Naive B cell (primary cell): ENCODE data around the gene TENT4A. TPM values are rescaled to one million over a fixed set of nuclear protein-coding genes. Genes with fewer than 3 reads are reported as not detected.

ENCODE experiments used
- ATAC-seq, 2 donors: fragments of 150-1000 bp; cut with Tn5 transposase; 2 replicates each; pipeline ENCODE4 v1.10.0; 2021; ENCODE audit warnings: low read depth in 2 of 2, mild to moderate bottlenecking in 2 of 2, moderate library complexity in 2 of 2
- DNase-seq: peaks from one replicate; pipeline ENCODE4 v3.0.0; 2022
- H3K27ac Mint-ChIP-seq, 6 donors: one replicate each; pipeline ENCODE4 v1.8.0; 2020 to 2022; ENCODE audit warnings: mild to moderate bottlenecking in 6 of 6, mixed read lengths in 6 of 6, moderate library complexity in 5 of 6, inconsistent platforms in 2 of 6
- H3K27me3 Mint-ChIP-seq, 3 donors: one replicate each; pipeline ENCODE4 v1.8.0; 2021 to 2022; ENCODE audit warnings: mixed read lengths in 3 of 3, mild to moderate bottlenecking in 1 of 3
- H3K36me3 Mint-ChIP-seq, 2 donors: one replicate each; pipeline ENCODE4 v1.8.0; 2020 to 2022; ENCODE audit warnings: mixed read lengths in 2 of 2, inconsistent platforms in 1 of 2, mild to moderate bottlenecking in 1 of 2
- H3K4me1 Mint-ChIP-seq, 3 donors: one replicate each; pipeline ENCODE4 v1.8.0; 2020 to 2022; ENCODE audit warnings: mixed read lengths in 3 of 3, inconsistent platforms in 1 of 3, mild to moderate bottlenecking in 1 of 3, moderate library complexity in 1 of 3
- H3K4me3 Mint-ChIP-seq, 8 donors: one replicate each; pipeline ENCODE4 v1.8.0; 2020 to 2022; ENCODE audit warnings: mild to moderate bottlenecking in 8 of 8, mixed read lengths in 8 of 8, moderate library complexity in 8 of 8, inconsistent platforms in 2 of 8
- H3K9me3 Mint-ChIP-seq, 7 donors: one replicate each; pipeline ENCODE4 v1.8.0; 2020 to 2022; ENCODE audit warnings: mixed read lengths in 7 of 7, mild to moderate bottlenecking in 5 of 7, inconsistent platforms in 2 of 7, moderate library complexity in 1 of 7
- polyA plus RNA-seq, 6 donors: library from polyadenylated mRNA; unstranded; fragments of 300-500 nt; fragmentation: Illumina TruSeq; gene quantifications; one replicate each; pipeline ENCODE4 v1.2.3, GENCODE V29; 2021; ENCODE audit warnings: low read depth in 6 of 6

The TENT4A gene
- polyA plus RNA-seq, 6 donors from 2014 or later, result 0.04 to 2.0 (median 0.96) TPM

DNA sequence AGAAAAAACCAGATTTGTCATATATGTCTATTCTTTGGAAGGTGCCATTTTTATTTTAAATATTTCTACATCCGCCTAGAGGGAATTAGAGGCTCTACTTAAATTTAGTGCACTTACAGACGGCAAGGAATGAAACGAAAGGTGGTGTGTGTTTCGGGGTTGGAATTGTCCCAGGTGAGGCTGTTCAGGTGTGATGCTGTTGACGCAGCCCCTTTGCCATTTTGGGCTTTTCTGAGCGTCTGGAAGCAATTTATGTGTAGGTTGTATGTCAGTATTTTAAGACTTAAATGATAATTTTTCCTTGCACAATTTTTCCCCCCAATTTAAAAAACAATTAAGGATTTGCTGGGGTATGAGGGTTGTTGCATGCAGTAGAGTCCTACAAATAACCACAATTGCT is 2.0 kb downstream of the TENT4A start:
- no peaks in the 10 kb centered on the region for H3K27me3 Mint-ChIP-seq
- ATAC-seq, result no peak
- H3K4me1 Mint-ChIP-seq, result peaks cover 48 to 65% (median 63%) of the 10 kb centered on the region in 3 donors
- DNase-seq, result no peak
- peak overlapping the region in 1 of 6 donors; percentile 85 for H3K27ac Mint-ChIP-seq
- H3K9me3 Mint-ChIP-seq, result no peaks in the 10 kb centered on the region
- H3K4me3 Mint-ChIP-seq, result peak overlapping the region; percentile 74 to 95 (median 89)
- no peaks in the 10 kb centered on the region for H3K36me3 Mint-ChIP-seq

DNA sequence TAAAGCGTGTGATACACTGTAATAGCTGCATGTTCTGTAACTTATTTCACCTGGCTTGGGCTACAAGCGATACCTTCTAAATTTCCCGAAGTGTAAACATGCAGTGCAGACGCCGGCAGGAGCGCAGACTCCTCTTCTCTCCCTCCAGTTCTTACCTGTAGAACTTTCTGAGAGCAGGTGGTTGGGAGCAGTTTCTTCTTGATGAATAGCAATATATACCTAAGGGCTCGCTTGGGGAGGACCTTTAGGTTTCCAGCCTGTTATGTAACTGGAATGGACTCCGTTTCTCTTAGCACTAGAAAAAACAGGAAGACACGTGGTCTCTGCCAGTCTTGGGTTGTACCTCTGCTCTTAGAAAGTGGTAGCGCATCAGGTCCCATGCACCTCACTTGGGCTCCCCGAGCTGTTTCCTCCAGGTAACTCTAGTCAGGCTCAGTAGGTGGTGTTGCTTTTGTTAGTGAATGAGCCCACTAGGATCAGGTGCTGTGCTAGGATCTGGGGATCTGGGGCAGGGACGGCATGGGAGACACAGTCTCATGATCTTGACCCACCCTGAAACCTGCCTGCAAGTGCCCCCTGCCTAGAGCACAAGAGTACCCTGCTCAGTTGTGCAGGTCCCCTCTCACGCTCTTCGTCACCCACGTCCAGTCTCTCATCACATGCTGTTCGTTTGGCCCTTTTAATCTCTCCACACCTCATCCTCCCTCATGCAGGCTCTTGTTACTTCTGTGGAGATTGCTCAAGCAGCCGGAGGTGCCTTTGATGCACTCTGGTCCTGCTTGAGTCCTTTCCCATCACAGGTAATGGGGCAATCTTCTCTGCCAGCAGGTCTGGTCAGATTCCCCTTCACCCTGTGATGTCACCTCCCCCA is 2.8 kb downstream of the TENT4A start:
- DNase-seq (peak; percentile 33), ATAC-seq (no peak)
- H3K4me1 Mint-ChIP-seq, result peaks cover 52 to 69% (median 65%) of the 10 kb centered on the region in 3 donors
- H3K27ac Mint-ChIP-seq, result peak overlapping the region; percentile 28 to 84 (median 65)
- H3K36me3 Mint-ChIP-seq, result no peaks in the 10 kb centered on the region
- no peaks in the 10 kb centered on the region for H3K27me3 Mint-ChIP-seq
- peak overlapping the region; percentile 74 to 95 (median 89) for H3K4me3 Mint-ChIP-seq
- no peaks in the 10 kb centered on the region for H3K9me3 Mint-ChIP-seq

DNA sequence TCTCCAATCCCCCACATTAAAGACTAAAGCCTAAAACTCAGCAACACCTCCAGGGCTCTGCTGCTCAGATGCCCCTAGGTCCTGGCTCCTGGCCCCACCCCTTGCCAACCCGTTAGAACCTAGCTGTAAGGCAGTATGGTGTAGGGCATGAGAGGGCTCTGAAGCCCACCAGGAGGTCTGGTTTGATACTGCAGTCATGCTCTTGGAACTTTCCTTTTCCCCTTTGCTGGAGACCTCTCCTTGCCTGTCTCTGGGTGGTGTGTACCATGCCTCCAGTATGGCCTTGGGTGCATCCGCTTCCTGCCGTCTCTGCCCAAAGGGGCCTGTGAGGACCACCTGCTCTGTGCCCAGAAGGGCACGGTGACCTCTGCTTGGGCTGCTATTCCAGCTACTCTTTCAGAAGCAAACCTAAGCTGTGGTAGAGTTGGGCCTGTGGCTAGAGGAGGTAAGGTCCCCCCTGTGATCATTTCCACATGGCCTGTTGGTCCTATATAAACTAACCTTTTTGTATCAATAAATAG is 3.5 kb downstream of the TENT4A start:
- peak overlapping the region; percentile 68 to 95 (median 78) for H3K4me3 Mint-ChIP-seq

DNA sequence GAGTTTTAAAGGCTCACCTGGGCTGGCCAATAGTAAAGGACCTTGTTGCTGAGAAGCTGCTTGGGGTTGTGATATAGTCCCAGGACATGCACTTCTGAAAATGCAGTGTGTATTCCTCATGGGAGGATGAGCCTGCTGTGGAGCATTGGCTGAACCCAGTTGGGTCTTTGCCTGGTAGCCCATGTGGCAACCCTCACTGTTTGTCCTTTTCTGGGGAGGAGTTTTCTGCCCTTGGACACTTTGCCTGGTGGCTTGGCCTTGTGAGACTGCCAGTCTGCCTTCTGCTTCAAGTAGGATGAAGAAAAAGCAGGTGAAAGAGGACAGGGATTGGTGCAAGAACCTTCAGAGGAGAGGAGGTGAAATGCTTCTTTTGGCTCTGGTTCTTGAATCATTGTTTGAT is 4.0 kb downstream of the TENT4A start:
- DNase-seq, result no peak
- no peak for ATAC-seq
- no peaks in the 10 kb centered on the region for H3K27me3 Mint-ChIP-seq
- peaks cover 59 to 74% (median 69%) of the 10 kb centered on the region in 3 donors for H3K4me1 Mint-ChIP-seq
- peak overlapping the region in 2 of 8 donors; percentile 90 to 95 for H3K4me3 Mint-ChIP-seq
- H3K36me3 Mint-ChIP-seq, result no peaks in the 10 kb centered on the region
- H3K27ac Mint-ChIP-seq, result peak overlapping the region in 1 of 6 donors; percentile 34
- no peaks in the 10 kb centered on the region for H3K9me3 Mint-ChIP-seq

More for the DNA sequence above, 3.5 kb downstream of the TENT4A start:
- Mint-ChIP-seq H3K27ac (peak overlapping the region in 3 of 6 donors; percentile 47 to 85 (median 64)), H3K9me3 (no peaks in the 10 kb centered on the region), H3K4me1 (peaks cover 58 to 73% (median 71%) of the 10 kb centered on the region in 3 donors), H3K36me3 (no peaks in the 10 kb centered on the region), H3K27me3 (no peaks in the 10 kb centered on the region)
- ATAC-seq (no peak), DNase-seq (no peak)

DNA sequence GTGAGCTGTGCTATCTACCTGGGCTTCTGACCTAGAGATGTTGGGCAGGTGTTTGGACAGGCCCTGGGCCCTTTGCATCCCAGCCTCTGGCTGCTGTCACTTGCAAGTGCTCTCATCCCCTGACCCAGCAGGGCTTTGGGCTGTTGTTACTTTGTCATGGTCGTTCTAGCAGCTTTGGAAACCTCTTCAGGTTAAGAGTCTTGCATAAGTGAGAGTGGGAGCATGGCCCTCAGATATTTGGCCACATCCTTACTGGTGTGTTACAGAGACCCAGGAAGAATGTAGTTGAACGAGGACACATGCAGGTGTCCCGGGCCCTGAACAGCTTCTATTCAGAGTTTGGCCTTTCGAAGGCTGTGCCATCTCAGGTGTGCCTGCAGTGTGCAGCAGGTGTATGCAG is 4.5 kb downstream of the TENT4A start:
- peaks cover 63 to 78% (median 68%) of the 10 kb centered on the region in 3 donors for H3K4me1 Mint-ChIP-seq
- ATAC-seq (no peak), DNase-seq (no peak)
- H3K27me3 Mint-ChIP-seq, result no peaks in the 10 kb centered on the region
- H3K27ac Mint-ChIP-seq, result peak overlapping the region in 1 of 6 donors; percentile 34
- no peaks in the 10 kb centered on the region for H3K36me3 Mint-ChIP-seq
- peak overlapping the region in 3 of 8 donors; percentile 15 to 95 (median 45) for H3K4me3 Mint-ChIP-seq
- no peaks in the 10 kb centered on the region for H3K9me3 Mint-ChIP-seq

DNA sequence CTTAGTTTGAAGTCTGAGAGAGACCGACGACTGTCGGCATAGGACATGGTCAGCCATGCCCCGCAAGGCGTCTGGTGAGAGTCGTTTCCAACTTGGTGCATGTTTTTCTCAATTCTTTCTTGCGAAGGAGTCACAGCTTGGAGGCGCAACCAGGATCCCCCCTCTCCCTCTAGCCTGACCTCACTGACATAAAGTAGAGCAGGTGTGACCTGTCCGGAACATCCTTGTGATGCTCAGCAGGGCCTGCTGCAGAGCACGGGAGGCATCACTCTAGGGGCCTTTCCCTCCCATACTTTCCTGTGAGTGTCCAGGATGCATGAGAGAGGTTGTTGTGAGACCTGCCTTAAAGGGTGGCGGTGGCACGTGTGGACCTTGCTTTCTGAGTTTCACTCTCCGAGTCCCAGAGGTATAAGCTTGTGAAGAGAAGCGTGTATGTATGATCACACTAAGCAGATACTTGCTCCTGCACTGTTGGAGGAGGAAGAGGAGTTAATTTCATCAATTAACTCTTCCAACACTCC is 5.0 kb downstream of the TENT4A start:
- peaks cover 66 to 82% (median 69%) of the 10 kb centered on the region in 3 donors for H3K4me1 Mint-ChIP-seq
- ATAC-seq, result no peak
- peak overlapping the region in 4 of 8 donors; percentile 8 to 95 (median 35) for H3K4me3 Mint-ChIP-seq
- H3K27ac Mint-ChIP-seq, result peak overlapping the region in 3 of 6 donors; percentile 10 to 65 (median 26)
- no peaks in the 10 kb centered on the region for H3K27me3 Mint-ChIP-seq
- H3K36me3 Mint-ChIP-seq, result no peaks in the 10 kb centered on the region
- no peak for DNase-seq
- H3K9me3 Mint-ChIP-seq, result no peaks in the 10 kb centered on the region

DNA sequence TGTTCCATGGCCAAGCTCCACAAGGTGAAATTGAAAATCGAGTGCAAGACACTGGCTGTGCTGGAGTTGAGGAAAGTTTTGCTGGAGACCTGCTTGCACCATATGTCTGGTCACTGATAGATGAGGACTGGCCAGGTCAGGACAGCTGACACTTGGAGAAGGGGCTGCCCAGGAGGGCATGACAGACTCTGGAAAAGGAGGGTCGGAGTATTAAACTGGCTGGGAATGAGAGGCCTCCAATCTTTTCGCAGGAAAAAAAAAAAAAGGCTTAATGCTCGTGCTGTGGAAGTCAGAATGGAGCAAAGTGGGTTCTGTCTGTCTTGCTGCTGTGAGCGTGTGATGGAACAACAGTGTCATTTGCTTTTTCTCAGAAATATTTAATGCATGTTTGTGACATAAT is 5.5 kb downstream of the TENT4A start:
- Mint-ChIP-seq H3K27ac (peak overlapping the region in 2 of 6 donors; percentile 10 to 65), H3K36me3 (peaks cover under 1 to 1% of the 10 kb centered on the region in 2 donors), H3K9me3 (no peaks in the 10 kb centered on the region), H3K4me3 (peak overlapping the region in 2 of 8 donors; percentile 53 to 95), H3K27me3 (no peaks in the 10 kb centered on the region), H3K4me1 (peaks cover 71 to 87% (median 74%) of the 10 kb centered on the region in 3 donors)
- DNase-seq (no peak), ATAC-seq (no peak)

DNA sequence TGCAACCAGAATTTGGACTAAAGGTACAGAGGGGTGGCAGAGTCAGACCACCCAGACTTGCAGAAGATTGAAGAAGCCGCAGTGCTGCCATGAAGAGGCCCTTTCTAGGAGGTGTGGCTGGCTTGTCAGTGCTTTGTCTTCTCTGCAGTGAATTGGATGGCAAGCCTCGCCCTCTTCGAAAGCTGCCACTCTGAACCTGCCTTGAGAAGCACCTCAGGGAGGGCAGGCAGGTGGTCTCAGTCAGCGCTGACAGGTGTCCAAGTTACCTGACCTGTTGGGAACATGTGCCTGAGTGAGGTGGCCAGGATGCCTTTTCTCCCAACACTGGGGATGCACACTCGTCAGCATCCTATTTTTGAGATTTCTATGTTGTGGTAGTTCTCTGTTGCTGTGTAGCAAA is 6.2 kb downstream of the TENT4A start:
- Mint-ChIP-seq H3K36me3 (peaks cover 8% of the 10 kb centered on the region in 2 donors), H3K27ac (peak overlapping the region in 3 of 6 donors; percentile 38 to 59 (median 49)), H3K27me3 (no peaks in the 10 kb centered on the region), H3K4me1 (peaks cover 78 to 94% (median 81%) of the 10 kb centered on the region in 3 donors), H3K4me3 (peak overlapping the region in 1 of 8 donors; percentile 50), H3K9me3 (no peaks in the 10 kb centered on the region)
- no peak for ATAC-seq
- no peak for DNase-seq

DNA sequence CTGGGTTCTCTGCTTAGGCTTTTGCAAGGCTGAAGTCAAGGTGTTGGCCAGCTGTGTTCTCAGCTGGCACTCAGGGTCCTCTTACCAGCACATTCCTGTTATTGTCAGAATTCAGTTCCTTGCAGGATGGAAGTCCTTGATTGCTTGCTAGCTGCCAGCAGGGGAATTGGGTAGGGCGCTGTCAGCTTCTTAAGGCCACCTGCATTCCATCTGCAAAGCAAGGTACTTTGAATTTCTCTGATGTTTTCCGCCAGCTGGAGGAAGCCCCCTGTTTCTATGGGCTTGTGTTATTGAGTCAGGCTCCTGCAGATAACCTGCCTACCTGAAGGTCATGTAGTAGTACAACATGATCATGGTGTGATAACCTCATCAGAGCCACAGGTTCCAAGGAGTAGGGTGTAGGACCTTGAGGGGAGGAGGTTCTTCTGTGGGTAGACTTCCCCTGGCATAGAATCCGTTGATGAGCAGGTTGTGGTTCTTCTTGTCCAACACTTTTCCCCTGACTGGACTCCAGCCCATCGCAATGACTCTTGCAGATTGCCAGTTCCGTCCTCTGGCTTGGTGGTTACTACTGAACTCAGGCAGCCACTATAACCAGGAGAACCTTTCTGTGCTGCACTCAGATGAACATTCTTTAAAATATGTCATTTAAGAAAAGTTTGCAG is 6.8 kb downstream of the TENT4A start:
- Mint-ChIP-seq H3K27me3 (no peaks in the 10 kb centered on the region), H3K9me3 (no peaks in the 10 kb centered on the region), H3K4me3 (peak overlapping the region in 2 of 8 donors; percentile 10 to 50), H3K27ac (peak overlapping the region in 3 of 6 donors; percentile 24 to 73 (median 59)), H3K36me3 (peaks cover 9 to 10% of the 10 kb centered on the region in 2 donors), H3K4me1 (peaks cover 83 to 96% (median 85%) of the 10 kb centered on the region in 3 donors)
- DNase-seq (no peak), ATAC-seq (no peak)

DNA sequence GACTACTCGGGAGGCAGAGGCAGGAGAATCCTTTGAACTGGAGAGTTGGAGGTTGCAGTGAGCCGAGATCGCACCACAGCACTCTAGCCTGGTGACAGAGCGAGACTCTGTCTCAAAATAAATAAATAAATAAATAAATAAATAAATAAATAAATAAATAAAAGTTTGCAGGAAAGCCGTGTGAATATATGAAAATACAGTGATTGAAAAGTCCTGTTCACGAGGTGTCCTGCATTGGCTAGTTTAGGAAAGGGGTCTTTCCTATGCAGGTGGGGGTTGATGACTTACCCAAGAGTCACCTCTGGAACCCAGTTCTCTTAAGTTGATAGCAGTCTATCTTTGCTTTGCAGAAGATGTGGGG is 7.3 kb downstream of the TENT4A start:
- peaks cover 9 to 10% of the 10 kb centered on the region in 2 donors for H3K36me3 Mint-ChIP-seq
- no peak for DNase-seq
- peak overlapping the region in 2 of 8 donors; percentile 10 to 50 for H3K4me3 Mint-ChIP-seq
- H3K27me3 Mint-ChIP-seq, result no peaks in the 10 kb centered on the region
- peak overlapping the region in 2 of 6 donors; percentile 72 to 73 for H3K27ac Mint-ChIP-seq
- H3K4me1 Mint-ChIP-seq, result peaks cover 79 to 96% (median 80%) of the 10 kb centered on the region in 3 donors
- ATAC-seq, result no peak
- H3K9me3 Mint-ChIP-seq, result no peaks in the 10 kb centered on the region

DNA sequence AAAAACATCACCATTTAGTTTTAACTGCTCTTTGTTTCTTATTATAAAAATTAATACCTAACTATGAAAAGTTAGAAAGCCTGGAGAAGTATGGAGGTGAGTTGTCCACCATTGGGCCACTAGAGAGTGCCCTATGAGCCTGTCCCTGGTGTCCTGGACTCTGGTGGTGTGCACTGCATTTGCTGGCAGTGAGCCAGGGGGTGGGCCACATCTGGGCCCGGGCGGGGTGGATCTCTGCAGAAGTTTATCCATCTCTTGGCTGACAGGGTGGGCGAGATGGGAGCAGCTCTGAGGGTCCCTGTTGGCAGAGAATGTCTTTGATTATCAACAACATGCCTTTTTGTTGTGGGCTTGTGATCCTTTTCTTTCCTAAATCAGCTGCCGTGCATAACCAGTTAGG is 8.2 kb downstream of the TENT4A start:
- no peaks in the 10 kb centered on the region for H3K9me3 Mint-ChIP-seq
- H3K36me3 Mint-ChIP-seq, result peaks cover 9 to 10% of the 10 kb centered on the region in 2 donors
- ATAC-seq (no peak), DNase-seq (no peak)
- H3K27me3 Mint-ChIP-seq, result no peaks in the 10 kb centered on the region
- peak overlapping the region in 7 of 8 donors; percentile 64 to 88 (median 84) for H3K4me3 Mint-ChIP-seq
- peaks cover 73 to 95% (median 78%) of the 10 kb centered on the region in 3 donors for H3K4me1 Mint-ChIP-seq
- peak overlapping the region in 4 of 6 donors; percentile 72 to 92 (median 75) for H3K27ac Mint-ChIP-seq

DNA sequence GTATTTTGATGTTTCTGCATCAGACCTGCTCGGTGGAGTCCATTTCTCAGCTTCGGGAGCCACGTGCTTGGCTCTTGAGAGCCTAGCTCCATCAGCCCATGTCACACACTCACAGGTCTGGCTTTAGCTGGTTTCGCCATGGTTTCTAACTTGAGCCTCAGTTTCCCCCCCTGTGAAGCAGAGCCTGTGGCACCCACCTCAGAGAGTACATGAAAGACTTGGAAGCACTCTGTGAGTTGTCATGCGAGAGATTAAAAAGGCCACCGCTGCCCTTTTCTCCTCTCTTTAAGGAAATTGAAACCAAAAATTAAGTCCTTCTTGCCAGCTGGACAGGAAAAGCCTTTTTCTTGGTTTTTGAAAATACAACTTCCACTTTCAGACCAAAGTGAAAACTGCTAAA is 8.8 kb downstream of the TENT4A start:
- H3K36me3 Mint-ChIP-seq, result peaks cover 9 to 10% of the 10 kb centered on the region in 2 donors

More for the DNA sequence above, 8.8 kb downstream of the TENT4A start:
- Mint-ChIP-seq H3K9me3 (no peaks in the 10 kb centered on the region), H3K27me3 (no peaks in the 10 kb centered on the region), H3K4me1 (peaks cover 75 to 95% (median 78%) of the 10 kb centered on the region in 3 donors), H3K27ac (peak overlapping the region in 5 of 6 donors; percentile 14 to 92 (median 72)), H3K4me3 (peak overlapping the region; percentile 35 to 91 (median 84))
- ATAC-seq (peak; percentile 20 to 47), DNase-seq (peak; percentile 12)
